HCT116 (cell line): ENCODE results near the gene MATCAP1. TPM values are rescaled to one million over a fixed set of nuclear protein-coding genes. Genes with fewer than 3 reads are reported as not detected.

Experiments
- ATAC-seq: fragments of 200-7000 bp; cut with Tn5 transposase; 2 replicates; pipeline ENCODE4 v1.9.1; 2020; ENCODE audit warnings: mild to moderate bottlenecking, moderate library complexity
- BruUV-seq: library from RNA; stranded (reverse); fragments of 400-500 nt; replicated peaks from 2 replicates; lab custom pipeline; 2021; lab: Mats Ljungman, UMichigan
- CTCF ChIA-PET: fragments of 300-600 bp; sonication (Branson Sonifier 250); formaldehyde crosslinking; loops from one replicate; lab custom pipeline; 2021; ENCODE audit warnings: antibody characterized with exemption; lab: Charles Lee
- POLR2A ChIA-PET: fragments of 300-600, 350-600 bp; sonication (Branson Sonifier 250); formaldehyde crosslinking; loops from one replicate; lab custom pipeline; 2021; ENCODE audit warnings: antibody characterized with exemption; lab: Charles Lee
- RAD21 ChIA-PET, 2 experiments: fragments of 300-600 bp; sonication (Branson Sonifier 250); formaldehyde crosslinking; loops; one replicate each; lab custom pipeline; 2023; ENCODE audit warnings: low total read pairs in 2 of 2; ENCODE audit not compliant: uncharacterized antibody in 2 of 2, unreplicated experiment in 2 of 2, low non-redundant PET in 1 of 2; lab: Charles Lee
- DNase-seq: peaks from one replicate; pipeline ENCODE4 v3.0.0-alpha.2; 2010; ENCODE audit warnings: low read depth, low spot score
- H2AFZ ChIP-seq: fragments of 200-600 bp; shearing (Covaris generic), sonication (generic); 2 replicates; pipeline ENCODE4 v1.6.1; 2017; ENCODE audit warnings: low read depth, mixed run types, mixed read lengths, antibody characterized with exemption, low read length; ENCODE audit not compliant: poor library complexity, severe bottlenecking
- H3K27ac ChIP-seq: 2 replicates; pipeline ENCODE4 v1.5.1; 2012; ENCODE audit warnings: low read depth, low read length
- H3K27me3 ChIP-seq: fragments of 200-600 bp; sonication (generic); 2 replicates; pipeline ENCODE4 v1.6.1; 2016; ENCODE audit warnings: mixed run types, low read length, mixed read lengths; ENCODE audit not compliant: insufficient read depth
- H3K36me3 ChIP-seq, 2 experiments: fragments of 200-500 bp in 1 of 2; fragments of 200-600 bp in 1 of 2; sonication (Bioruptor generic) in 1 of 2; sonication (generic) in 1 of 2; 2 replicates each; pipeline versions ENCODE4 v1.5.1 to v1.6.1; 2014 to 2016; ENCODE audit warnings: low read length in 2 of 2, inconsistent platforms in 1 of 2, mixed read lengths in 1 of 2, mixed run types in 1 of 2; ENCODE audit not compliant: insufficient read depth in 2 of 2, control insufficient read depth in 1 of 2
- H3K4me1 ChIP-seq, 2 experiments: fragments of 200-600 bp in 1 of 2; sonication (generic) in 1 of 2; 2 replicates each; pipeline versions ENCODE4 v1.5.1 to v1.6.1; 2012 to 2017; ENCODE audit warnings: low read length in 2 of 2, inconsistent platforms in 1 of 2, mild to moderate bottlenecking in 1 of 2, mixed read lengths in 1 of 2, mixed run types in 1 of 2, moderate library complexity in 1 of 2; ENCODE audit not compliant: insufficient read depth in 2 of 2, control insufficient read depth in 1 of 2
- H3K4me2 ChIP-seq: fragments of 200-600 bp; sonication (generic); 2 replicates; pipeline ENCODE4 v1.6.1; 2017; ENCODE audit warnings: mixed run types, low read length, mixed read lengths
- H3K4me3 ChIP-seq, 2 experiments: fragments of 200-600 bp in 1 of 2; sonication (generic) in 1 of 2; replicated peaks in 1 of 2; 2 replicates each; pipeline ENCODE4 v1.5.1; 2011 to 2016; ENCODE audit warnings: low read length in 2 of 2, control low read depth in 1 of 2, low read depth in 1 of 2, mild to moderate bottlenecking in 1 of 2, mixed read lengths in 1 of 2, mixed run types in 1 of 2
- H3K79me2 ChIP-seq: fragments of 200-600 bp; sonication (generic); 2 replicates; pipeline ENCODE4 v1.6.1; 2017; ENCODE audit warnings: mild to moderate bottlenecking, mixed run types, low read length, moderate library complexity, mixed read lengths; ENCODE audit not compliant: insufficient read depth
- H3K9ac ChIP-seq: fragments of 200-600 bp; sonication (generic); 2 replicates; pipeline ENCODE4 v1.6.1; 2016; ENCODE audit warnings: low read length, mixed read lengths
- H3K9me2 ChIP-seq: fragments of 200-600 bp; sonication (generic), shearing (Covaris generic); 2 replicates; pipeline ENCODE4 v1.6.1; 2017; ENCODE audit warnings: mixed run types, mild to moderate bottlenecking, moderate library complexity; ENCODE audit not compliant: insufficient read depth
- H3K9me3 ChIP-seq, 2 experiments: fragments of 200-500 bp in 1 of 2; fragments of 200-600 bp in 1 of 2; sonication (Bioruptor generic) in 1 of 2; sonication (generic) in 1 of 2; 2 replicates each; pipeline ENCODE4 v1.6.1; 2014 to 2017; ENCODE audit warnings: low read length in 2 of 2, mixed read lengths in 2 of 2, inconsistent platforms in 1 of 2, low read depth in 1 of 2, mild to moderate bottlenecking in 1 of 2, mixed run types in 1 of 2, moderate library complexity in 1 of 2; ENCODE audit not compliant: control insufficient read depth in 1 of 2, insufficient read depth in 1 of 2
- H4K20me1 ChIP-seq: fragments of 200-600 bp; sonication (generic), shearing (Covaris generic); 2 replicates; pipeline ENCODE4 v1.6.1; 2017; ENCODE audit warnings: mixed run types, mild to moderate bottlenecking, moderate library complexity; ENCODE audit not compliant: insufficient read depth
- CBX3 ChIP-seq: IDR thresholded peaks from 2 replicates; pipeline ENCODE4 v1.6.1; 2012; ENCODE audit warnings: low read depth
- EGR1 ChIP-seq: IDR thresholded peaks from 2 replicates; pipeline ENCODE4 v1.6.1; 2012; ENCODE audit warnings: low read depth
- RAD21 ChIP-seq: IDR thresholded peaks from 2 replicates; pipeline ENCODE4 v1.6.1; 2012; ENCODE audit warnings: low read depth, mild to moderate bottlenecking
- SIN3A ChIP-seq: IDR thresholded peaks from 2 replicates; pipeline ENCODE4 v1.6.1; 2012; ENCODE audit warnings: low read depth
- ZBTB33 ChIP-seq: IDR thresholded peaks from 2 replicates; pipeline ENCODE4 v1.6.1; 2011; ENCODE audit warnings: mild to moderate bottlenecking, low read length, moderate library complexity; ENCODE audit not compliant: insufficient replicate concordance; ENCODE audit errors: extremely low read depth
- ZFX ChIP-seq: fragments of 450-650 bp; IDR thresholded peaks from 2 replicates; pipeline ENCODE4 v1.6.1; 2017
- intact Hi-C: fragments of 100-400 bp; cut with micrococcal nuclease; formaldehyde crosslinking; loops from 2 replicates; pipeline ENCODE4 v1.10.0; 2022
- total RNA-seq: library from RNA; stranded (reverse); gene quantifications from one replicate; pipeline ENCODE4 v1.2.1, GENCODE V29; 2021; ENCODE audit not compliant: unreplicated experiment
- TF ChIP-seq, protein P1 (sequence below), 3 experiments: fragments of 200-600 bp in 1 of 3; sonication (generic) in 1 of 3; IDR thresholded peaks in 2 of 3; conservative IDR thresholded peaks in 1 of 3; 2 replicates each; pipeline ENCODE4 v1.5.1; 2012 to 2017; ENCODE audit warnings: low read depth in 2 of 3, low read length in 2 of 3, antibody characterized with exemption in 1 of 3, borderline replicate concordance in 1 of 3, control low read depth in 1 of 3, mild to moderate bottlenecking in 1 of 3, mixed read lengths in 1 of 3, mixed run types in 1 of 3, moderate library complexity in 1 of 3; ENCODE audit not compliant: insufficient read depth in 1 of 3

The MATCAP1 gene
- total RNA-seq, 1 experiment from 2014 or later: 38.7 TPM

DNA sequence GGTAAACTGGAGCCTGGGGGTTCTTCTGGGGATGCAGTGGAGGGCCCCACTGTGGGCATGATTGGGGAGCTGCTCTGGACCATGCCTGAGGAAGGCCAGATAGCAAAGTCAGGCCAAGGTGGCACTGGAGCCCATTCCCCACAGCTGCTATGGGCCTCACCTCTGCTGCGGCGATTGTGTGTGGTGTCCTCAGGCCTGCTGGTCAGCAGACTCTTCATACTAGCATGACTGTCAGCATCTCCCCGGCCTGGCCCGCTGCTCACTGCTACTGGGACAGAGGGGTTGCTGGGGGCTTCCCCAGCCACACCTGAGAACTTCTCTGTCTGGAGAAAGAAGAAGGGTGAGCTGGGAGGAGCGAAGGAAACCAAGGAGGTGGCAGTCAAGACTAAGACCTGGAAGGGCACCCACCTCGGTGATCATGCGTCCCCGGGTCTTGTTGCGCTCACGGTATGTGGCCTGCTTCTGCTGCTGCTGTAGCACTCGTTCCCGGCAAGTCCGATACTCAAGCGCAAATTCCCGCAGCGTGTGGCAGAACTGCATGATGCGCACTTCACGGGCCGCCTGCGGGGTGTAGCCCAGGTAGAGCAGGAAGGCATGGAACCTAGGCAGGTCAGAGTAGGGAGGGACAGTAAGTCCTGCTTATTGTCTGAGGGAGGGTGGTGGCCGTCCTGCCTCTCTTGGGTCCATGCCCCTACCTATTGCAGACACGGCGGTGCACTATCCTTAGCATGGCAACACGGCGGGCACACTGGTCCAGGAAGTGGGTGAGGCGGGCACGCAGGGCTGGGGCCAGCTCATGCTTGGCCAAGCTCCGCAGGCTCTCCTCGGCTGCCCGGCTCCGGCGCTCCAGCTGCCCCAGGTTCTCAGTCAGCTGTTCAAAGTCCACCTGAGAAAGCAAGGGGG is 46.4 kb upstream of the MATCAP1 start (continued):
- TF ChIP-seq, protein P1, sequence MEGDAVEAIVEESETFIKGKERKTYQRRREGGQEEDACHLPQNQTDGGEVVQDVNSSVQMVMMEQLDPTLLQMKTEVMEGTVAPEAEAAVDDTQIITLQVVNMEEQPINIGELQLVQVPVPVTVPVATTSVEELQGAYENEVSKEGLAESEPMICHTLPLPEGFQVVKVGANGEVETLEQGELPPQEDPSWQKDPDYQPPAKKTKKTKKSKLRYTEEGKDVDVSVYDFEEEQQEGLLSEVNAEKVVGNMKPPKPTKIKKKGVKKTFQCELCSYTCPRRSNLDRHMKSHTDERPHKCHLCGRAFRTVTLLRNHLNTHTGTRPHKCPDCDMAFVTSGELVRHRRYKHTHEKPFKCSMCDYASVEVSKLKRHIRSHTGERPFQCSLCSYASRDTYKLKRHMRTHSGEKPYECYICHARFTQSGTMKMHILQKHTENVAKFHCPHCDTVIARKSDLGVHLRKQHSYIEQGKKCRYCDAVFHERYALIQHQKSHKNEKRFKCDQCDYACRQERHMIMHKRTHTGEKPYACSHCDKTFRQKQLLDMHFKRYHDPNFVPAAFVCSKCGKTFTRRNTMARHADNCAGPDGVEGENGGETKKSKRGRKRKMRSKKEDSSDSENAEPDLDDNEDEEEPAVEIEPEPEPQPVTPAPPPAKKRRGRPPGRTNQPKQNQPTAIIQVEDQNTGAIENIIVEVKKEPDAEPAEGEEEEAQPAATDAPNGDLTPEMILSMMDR (IDR thresholded peaks at IDR 0.05 in 2 of 3, conservative IDR thresholded peaks at IDR 0.05 in 1 of 3; ENCODE audit: borderline replicate concordance in 1 of 3, insufficient read depth in 1 of 3, low read depth in 2 of 3, low read length in 2 of 3): no peak
- TF ChIP-seq ZBTB33 (no peak), RAD21 (no peak), EGR1 (no peak), CBX3 (no peak)

- Histone ChIP-seq H3K27ac (no peak overlapping the region), H3K27me3 (no peaks in the 10 kb centered on the region), H3K9me3 (no peaks in the 10 kb centered on the region), H3K4me3 (no peak overlapping the region), H3K9ac (no peak overlapping the region), H2AFZ (no peak overlapping the region), H3K9me2 (no peaks in the 10 kb centered on the region), H3K36me3 (peaks cover 20 to 41% of the 10 kb centered on the region in 2 experiments; a peak in 3 of 4 replicates), H4K20me1 (no peaks in the 10 kb centered on the region), H3K4me1 (peaks cover 6 to 18% of the 10 kb centered on the region in 2 experiments; a peak in 3 of 4 replicates), H3K4me2 (no peak overlapping the region), H3K79me2 (peaks cover 18% of the 10 kb centered on the region)
- ATAC-seq: no peak
- BruUV-seq: no TSS peak
- ChIA-PET RAD21 (no interaction called here), POLR2A (interaction anchor here (1.2 kb wide), 1 partner anchor 16 kb away, joined by 3 read pairs; no protein-coding TSS in a partner anchor), CTCF (no interaction called here)
- no peak for TF ChIP-seq ZFX
- TF ChIP-seq SIN3A: no peak
- intact Hi-C loops: no loop called here
- DNase-seq: no peak
Observed at GRCh38 chr16:67228905-67229304, 45.1 kb upstream of the MATCAP1 start.
